Liver (tissue), 9 donors: ENCODE results near the gene ADGRF1. TPM values are rescaled to one million over a fixed set of nuclear protein-coding genes. Genes with fewer than 3 reads are reported as not detected.

Experiments
- DNase-seq: peaks from one replicate; pipeline ENCODE4 v3.0.0-alpha.2; 2017; ENCODE audit warnings: low spot score
- H3K27ac ChIP-seq, 2 donors: one replicate each; pipeline ENCODE4 v1.7.0; 2013; ENCODE audit warnings: inconsistent platforms in 2 of 2, low read length in 2 of 2, control low read depth in 1 of 2, low read depth in 1 of 2, mild to moderate bottlenecking in 1 of 2
- H3K27me3 ChIP-seq, 4 donors: one replicate each; pipeline versions ENCODE4 v1.6.1 to v1.7.0; 2013; ENCODE audit warnings: low read length in 3 of 4, inconsistent platforms in 1 of 4, mild to moderate bottlenecking in 1 of 4, moderate library complexity in 1 of 4; ENCODE audit not compliant: control insufficient read depth in 4 of 4, insufficient read depth in 4 of 4
- H3K36me3 ChIP-seq, 4 donors: one replicate each; pipeline versions ENCODE4 v1.6.1 to v1.7.0; 2013; ENCODE audit warnings: low read length in 3 of 4, mild to moderate bottlenecking in 3 of 4, low read depth in 1 of 4, moderate library complexity in 1 of 4; ENCODE audit not compliant: control insufficient read depth in 4 of 4, insufficient read depth in 3 of 4
- H3K4me1 ChIP-seq, 4 donors: one replicate each; pipeline versions ENCODE4 v1.6.1 to v1.7.0; 2013; ENCODE audit warnings: low read length in 3 of 4, mild to moderate bottlenecking in 3 of 4, moderate library complexity in 1 of 4; ENCODE audit not compliant: control insufficient read depth in 4 of 4, insufficient read depth in 4 of 4
- H3K4me3 ChIP-seq, 3 donors: one replicate each; pipeline versions ENCODE4 v1.6.1 to v1.7.0; 2013; ENCODE audit warnings: low read length in 3 of 3, control low read depth in 1 of 3, low read depth in 1 of 3, mild to moderate bottlenecking in 1 of 3
- H3K9ac ChIP-seq, 2 donors: one replicate each; pipeline ENCODE4 v1.7.0; 2013; ENCODE audit warnings: low read length in 2 of 2, mild to moderate bottlenecking in 2 of 2, moderate library complexity in 2 of 2, control low read depth in 1 of 2, low read depth in 1 of 2
- H3K9me3 ChIP-seq, 4 donors: one replicate each; pipeline versions ENCODE4 v1.6.1 to v1.7.0; 2013; ENCODE audit warnings: low read length in 3 of 4; ENCODE audit not compliant: control insufficient read depth in 4 of 4
- EGR1 ChIP-seq, 2 donors: IDR thresholded peaks; 2 replicates each; pipeline ENCODE4 v1.6.1; 2016 to 2018; ENCODE audit warnings: antibody characterized with exemption in 2 of 2, low read depth in 2 of 2
- FOXA1 ChIP-seq: IDR thresholded peaks from 2 replicates; pipeline ENCODE4 v1.6.1; 2016; ENCODE audit warnings: antibody characterized with exemption
- FOXA2 ChIP-seq: IDR thresholded peaks from 2 replicates; pipeline ENCODE4 v1.6.1; 2016; ENCODE audit warnings: antibody characterized with exemption
- GABPA ChIP-seq, 2 donors: IDR thresholded peaks in 1 of 2; conservative IDR thresholded peaks in 1 of 2; 2 replicates each; pipeline ENCODE4 v1.6.1; 2016; ENCODE audit warnings: antibody characterized with exemption in 2 of 2, mild to moderate bottlenecking in 1 of 2, moderate library complexity in 1 of 2
- HNF4A ChIP-seq, 2 donors: conservative IDR thresholded peaks; 2 replicates each; pipeline ENCODE4 v1.6.1; 2016; ENCODE audit warnings: antibody characterized with exemption in 2 of 2, mild to moderate bottlenecking in 2 of 2
- HNF4G ChIP-seq: IDR thresholded peaks from 2 replicates; pipeline ENCODE4 v1.6.1; 2016; ENCODE audit warnings: antibody characterized with exemption
- JUND ChIP-seq, 2 donors: IDR thresholded peaks; 2 replicates each; pipeline ENCODE4 v1.6.1; 2016; ENCODE audit warnings: antibody characterized with exemption in 2 of 2
- MAX ChIP-seq: IDR thresholded peaks from 2 replicates; pipeline ENCODE4 v1.6.1; 2016; ENCODE audit warnings: antibody characterized with exemption
- NR2F2 ChIP-seq: IDR thresholded peaks from 2 replicates; pipeline ENCODE4 v1.6.1; 2016; ENCODE audit warnings: antibody characterized with exemption
- RAD21 ChIP-seq, 2 donors: IDR thresholded peaks; 2 replicates each; pipeline ENCODE4 v1.6.1; 2016; ENCODE audit warnings: antibody characterized with exemption in 2 of 2, mild to moderate bottlenecking in 2 of 2
- RXRA ChIP-seq, 2 donors: IDR thresholded peaks; 2 replicates each; pipeline ENCODE4 v1.6.1; 2017 to 2018; ENCODE audit warnings: antibody characterized with exemption in 2 of 2, mild to moderate bottlenecking in 1 of 2
- SP1 ChIP-seq: IDR thresholded peaks from 2 replicates; pipeline ENCODE4 v1.6.1; 2018; ENCODE audit warnings: antibody characterized with exemption, mild to moderate bottlenecking
- TAF1 ChIP-seq: conservative IDR thresholded peaks from 2 replicates; pipeline ENCODE4 v1.6.1; 2016; ENCODE audit warnings: antibody characterized with exemption, mild to moderate bottlenecking
- ZBTB33 ChIP-seq: IDR thresholded peaks from 2 replicates; pipeline ENCODE4 v1.6.1; 2016; ENCODE audit warnings: antibody characterized with exemption
- WGBS: extraction: QIAGEN DNeasy Blood & Tissue Kit; methylation state at CpG from one replicate; pipeline ENCODE4 v1.1.7; 2013; 5-methylcytosine and 5-hydroxymethylcytosine counted together
- polyA plus RNA-seq, 2 donors: library from polyadenylated mRNA; stranded (reverse) in 1 of 2; unstranded in 1 of 2; fragments of 200-250 nt in 1 of 2; fragments of >200 nt in 1 of 2; fragmentation: Nextera tagmentation in 1 of 2; extraction: Ambion mirVana in 1 of 2; gene quantifications; one replicate each; pipeline versions ENCODE4 v1.2.1 to v1.2.3, GENCODE V29; 2013 to 2015
- total RNA-seq, 2 donors: library from RNA; depleted of rRNA; stranded (reverse); fragments of >200 nt; gene quantifications; one replicate each; pipeline ENCODE4 v1.2.3, GENCODE V29; 2014
- TF ChIP-seq, protein P1 (sequence below): IDR thresholded peaks from 2 replicates; pipeline ENCODE4 v1.6.1; 2016; ENCODE audit warnings: antibody characterized with exemption, mild to moderate bottlenecking
- TF ChIP-seq, protein P2 (sequence below): IDR thresholded peaks from 2 replicates; pipeline ENCODE4 v1.6.1; 2016; ENCODE audit warnings: antibody characterized with exemption
- donor health status: healthy.
- donor health status: healthy.
- donor health status: healthy.
- donor health status: healthy.
- donor health status: healthy.

The ADGRF1 gene
- total and polyA plus RNA-seq, 4 donors: 0.01 TPM; not detected in 3

- no peak for TF ChIP-seq GABPA (IDR thresholded peaks at IDR 0.05 in 1 of 2, conservative IDR thresholded peaks at IDR 0.05 in 1 of 2)
Measured at GRCh38 chr6:47034421-47034820, 7.7 kb downstream of the ADGRF1 start (continued).

DNA sequence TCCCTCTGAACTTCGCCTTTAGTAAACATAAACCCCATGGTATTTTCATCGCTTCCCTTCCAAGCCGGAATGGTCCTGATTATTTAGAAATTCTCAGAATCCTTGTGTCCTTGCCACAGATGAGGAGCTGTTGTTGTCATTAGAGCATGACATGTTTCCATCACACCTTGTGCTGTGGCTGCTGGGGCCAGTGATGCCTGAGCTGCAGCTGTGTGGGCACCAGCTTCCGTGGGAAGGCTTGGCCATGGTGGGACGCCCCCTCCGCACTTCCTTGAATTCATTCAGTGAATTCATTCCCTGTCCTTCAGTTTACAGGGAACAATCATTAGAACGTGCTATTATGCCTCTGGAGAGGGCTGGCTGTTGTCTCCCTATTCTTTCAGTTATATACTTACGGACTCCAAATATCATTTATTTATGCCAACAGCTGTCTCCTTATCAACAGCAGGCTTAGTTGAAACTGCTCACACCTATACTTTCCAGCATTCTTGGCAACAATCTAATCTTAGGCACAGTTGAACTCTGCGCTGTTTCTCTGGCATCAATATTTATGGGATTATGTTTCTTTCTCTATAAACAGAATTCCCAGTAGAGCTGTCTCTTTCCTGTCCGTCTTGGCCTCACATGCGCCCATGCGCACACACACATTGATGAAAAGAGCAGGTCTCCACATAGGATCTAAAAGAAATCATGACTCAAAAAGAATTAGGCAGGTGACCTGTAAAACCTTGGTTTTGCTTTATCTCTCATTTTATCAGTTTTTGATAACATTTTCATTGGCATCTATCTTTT lies 9.0 kb downstream of the ADGRF1 start:
- Histone ChIP-seq H3K4me1 (no peaks in the 10 kb centered on the region), H3K36me3 (no peaks in the 10 kb centered on the region), H3K27me3 (peaks cover 0 to 5% (median under 1%) of the 10 kb centered on the region in 4 donors), H3K9me3 (no peaks in the 10 kb centered on the region), H3K9ac (no peak overlapping the region), H3K4me3 (no peak overlapping the region), H3K27ac (no peak overlapping the region)
- TF ChIP-seq JUND (IDR thresholded peaks at IDR 0.05) (no peak), HNF4G (no peak), GABPA (IDR thresholded peaks at IDR 0.05 in 1 of 2, conservative IDR thresholded peaks at IDR 0.05 in 1 of 2) (no peak), FOXA2 (no peak), FOXA1 (no peak), HNF4A (conservative IDR thresholded peaks at IDR 0.05) (no peak), RXRA (IDR thresholded peaks at IDR 0.05) (no peak), SP1 (no peak), RAD21 (IDR thresholded peaks at IDR 0.05) (no peak), MAX (no peak), TAF1 (no peak)
- TF ChIP-seq, protein P1, sequence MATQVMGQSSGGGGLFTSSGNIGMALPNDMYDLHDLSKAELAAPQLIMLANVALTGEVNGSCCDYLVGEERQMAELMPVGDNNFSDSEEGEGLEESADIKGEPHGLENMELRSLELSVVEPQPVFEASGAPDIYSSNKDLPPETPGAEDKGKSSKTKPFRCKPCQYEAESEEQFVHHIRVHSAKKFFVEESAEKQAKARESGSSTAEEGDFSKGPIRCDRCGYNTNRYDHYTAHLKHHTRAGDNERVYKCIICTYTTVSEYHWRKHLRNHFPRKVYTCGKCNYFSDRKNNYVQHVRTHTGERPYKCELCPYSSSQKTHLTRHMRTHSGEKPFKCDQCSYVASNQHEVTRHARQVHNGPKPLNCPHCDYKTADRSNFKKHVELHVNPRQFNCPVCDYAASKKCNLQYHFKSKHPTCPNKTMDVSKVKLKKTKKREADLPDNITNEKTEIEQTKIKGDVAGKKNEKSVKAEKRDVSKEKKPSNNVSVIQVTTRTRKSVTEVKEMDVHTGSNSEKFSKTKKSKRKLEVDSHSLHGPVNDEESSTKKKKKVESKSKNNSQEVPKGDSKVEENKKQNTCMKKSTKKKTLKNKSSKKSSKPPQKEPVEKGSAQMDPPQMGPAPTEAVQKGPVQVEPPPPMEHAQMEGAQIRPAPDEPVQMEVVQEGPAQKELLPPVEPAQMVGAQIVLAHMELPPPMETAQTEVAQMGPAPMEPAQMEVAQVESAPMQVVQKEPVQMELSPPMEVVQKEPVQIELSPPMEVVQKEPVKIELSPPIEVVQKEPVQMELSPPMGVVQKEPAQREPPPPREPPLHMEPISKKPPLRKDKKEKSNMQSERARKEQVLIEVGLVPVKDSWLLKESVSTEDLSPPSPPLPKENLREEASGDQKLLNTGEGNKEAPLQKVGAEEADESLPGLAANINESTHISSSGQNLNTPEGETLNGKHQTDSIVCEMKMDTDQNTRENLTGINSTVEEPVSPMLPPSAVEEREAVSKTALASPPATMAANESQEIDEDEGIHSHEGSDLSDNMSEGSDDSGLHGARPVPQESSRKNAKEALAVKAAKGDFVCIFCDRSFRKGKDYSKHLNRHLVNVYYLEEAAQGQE: no peak
- TF ChIP-seq, protein P2, sequence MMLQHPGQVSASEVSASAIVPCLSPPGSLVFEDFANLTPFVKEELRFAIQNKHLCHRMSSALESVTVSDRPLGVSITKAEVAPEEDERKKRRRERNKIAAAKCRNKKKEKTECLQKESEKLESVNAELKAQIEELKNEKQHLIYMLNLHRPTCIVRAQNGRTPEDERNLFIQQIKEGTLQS: no peak
- WGBS: 81% methylated on average over 12 of the region's 12 CpGs
- no peak for DNase-seq

DNA sequence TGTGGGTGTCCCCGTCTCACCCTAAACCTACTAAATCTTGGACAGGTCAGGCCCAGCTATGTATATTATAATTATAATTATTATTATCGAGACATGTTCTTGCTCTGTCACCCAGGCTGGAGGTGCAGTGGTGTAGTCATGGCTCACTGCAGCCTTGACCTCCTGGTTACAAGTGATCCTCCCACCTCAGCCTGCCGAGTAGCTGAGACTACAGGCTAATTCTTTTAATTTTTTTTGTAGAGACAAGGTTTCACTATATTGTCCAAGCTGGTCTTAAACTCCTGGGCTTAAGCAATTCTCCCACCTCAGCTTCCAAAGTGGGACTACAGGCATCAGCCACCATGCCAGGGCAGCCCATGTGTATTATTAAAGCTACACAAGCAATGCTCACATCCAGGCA lies 10.5 kb downstream of the ADGRF1 start:
- TF ChIP-seq ZBTB33: no peak
- no peak for TF ChIP-seq RXRA (IDR thresholded peaks at IDR 0.05)
- TF ChIP-seq NR2F2: no peak
- TF ChIP-seq, protein P1: no peak
- no peak for TF ChIP-seq TAF1
- TF ChIP-seq, protein P2: no peak
- TF ChIP-seq MAX: no peak
- TF ChIP-seq EGR1 (IDR thresholded peaks at IDR 0.05; ENCODE audit: low read depth in 2 of 2): no peak
- no peak for TF ChIP-seq FOXA1
- no peak for TF ChIP-seq GABPA (IDR thresholded peaks at IDR 0.05 in 1 of 2, conservative IDR thresholded peaks at IDR 0.05 in 1 of 2)
- no peak for TF ChIP-seq FOXA2
- TF ChIP-seq HNF4G: no peak
- Histone ChIP-seq H3K4me3 (no peak overlapping the region), H3K36me3 (no peaks in the 10 kb centered on the region), H3K27ac (no peak overlapping the region), H3K9me3 (no peaks in the 10 kb centered on the region), H3K27me3 (peaks cover 0 to 5% (median under 1%) of the 10 kb centered on the region in 4 donors), H3K4me1 (no peaks in the 10 kb centered on the region), H3K9ac (no peak overlapping the region)
- 86% methylated on average over 3 of the region's 3 CpGs for WGBS
- no peak for DNase-seq
